WTC11 (cell line): Measurements from ENCODE around the gene CCDC50.

Experiments
- ZBTB21 ChIP-seq: sonication (generic); formaldehyde crosslinking; IDR thresholded peaks from 2 replicates; pipeline ENCODE4 v1.8.1; 2023; ENCODE audit warnings: mild to moderate bottlenecking, missing genetic modification reagents, borderline replicate concordance
- TF ChIP-seq, protein P1 (sequence below): sonication (generic); formaldehyde crosslinking; IDR thresholded peaks from 2 replicates; pipeline ENCODE4 v1.8.1; 2022; ENCODE audit warnings: mild to moderate bottlenecking, moderate library complexity, missing genetic modification reagents

GRCh38 chr3:191339316-191339917 is 10.2 kb downstream of the CCDC50 start:
- no peak for TF ChIP-seq ZBTB21 (CRISPR knock-in tag)
- TF ChIP-seq, protein P1, sequence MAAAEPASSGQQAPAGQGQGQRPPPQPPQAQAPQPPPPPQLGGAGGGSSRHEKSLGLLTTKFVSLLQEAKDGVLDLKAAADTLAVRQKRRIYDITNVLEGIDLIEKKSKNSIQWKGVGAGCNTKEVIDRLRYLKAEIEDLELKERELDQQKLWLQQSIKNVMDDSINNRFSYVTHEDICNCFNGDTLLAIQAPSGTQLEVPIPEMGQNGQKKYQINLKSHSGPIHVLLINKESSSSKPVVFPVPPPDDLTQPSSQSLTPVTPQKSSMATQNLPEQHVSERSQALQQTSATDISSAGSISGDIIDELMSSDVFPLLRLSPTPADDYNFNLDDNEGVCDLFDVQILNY (CRISPR knock-in tag), result no peak
